ENCODE data around the gene PIGQ. TPM values are rescaled to one million over a fixed set of nuclear protein-coding genes. Genes with fewer than 3 reads are reported as not detected.
A peak's percentile ranks its signal among the peaks of the same experiment; 100 is the strongest.

PIGQ gene
- total RNA-seq, 1 donor: 22.0 TPM

- no peak for DNase-seq (ENCODE audit: low read depth)
- H3K4me3 ChIP-seq (ENCODE audit: low read depth, low read length): no peak overlapping the region
- TF ChIP-seq CTCF (IDR thresholded peaks at IDR 0.05; ENCODE audit: insufficient read depth, low read depth, low read length): no peak
Observed at GRCh38 chr16:524274-525040, 45.3 kb upstream of the PIGQ start.

- no peak overlapping the region for H3K4me3 ChIP-seq (ENCODE audit: low read depth, low read length)
- TF ChIP-seq CTCF (IDR thresholded peaks at IDR 0.05; ENCODE audit: insufficient read depth, low read depth, low read length): no peak
- no peak for DNase-seq (ENCODE audit: low read depth)
Observed at GRCh38 chr16:525123-525519, 44.6 kb upstream of the PIGQ start.

GRCh38 chr16:525520-526180, 44.1 kb upstream of the PIGQ start:
- TF ChIP-seq CTCF (IDR thresholded peaks at IDR 0.05; ENCODE audit: insufficient read depth, low read depth, low read length): no peak
- DNase-seq (ENCODE audit: low read depth): peak; percentile 80
- peak overlapping the region; percentile 77 for H3K4me3 ChIP-seq (ENCODE audit: low read depth, low read length)

GRCh38 chr16:526181-527014, 43.4 kb upstream of the PIGQ start:
- peak; percentile 65 for DNase-seq (ENCODE audit: low read depth)
- no peak for TF ChIP-seq CTCF (IDR thresholded peaks at IDR 0.05; ENCODE audit: insufficient read depth, low read depth, low read length)
- H3K4me3 ChIP-seq (ENCODE audit: low read depth, low read length): peak overlapping the region; percentile 77

- peak within 1 kb of the TSS; percentile 79 for H3K4me3 ChIP-seq (ENCODE audit: low read depth, low read length)
- DNase-seq (ENCODE audit: low read depth): peak; percentile 88
- peak; percentile 12 for TF ChIP-seq CTCF (IDR thresholded peaks at IDR 0.05; ENCODE audit: insufficient read depth, low read depth, low read length)
Observed at GRCh38 chr16:527015-527903, 42.5 kb upstream of the PIGQ start, which contains the start of gene CAPN15. Gene CAPN15, plus strand, starts transcription at chr16:527712. Its CDS starts 19,127 bp downstream, at chr16:546839.

Measured in fibroblast of villous mesenchyme (primary cell).